GM12878 (cell line): ENCODE data around the gene SPAST. TPM values are rescaled to one million over a fixed set of nuclear protein-coding genes. Genes with fewer than 3 reads are reported as not detected.

ENCODE experiments used
- BCL11A ChIP-seq: IDR thresholded peaks from 2 replicates; pipeline ENCODE4 v1.6.1; 2011; ENCODE audit warnings: low read depth, low read length
- CBFB ChIP-seq: IDR thresholded peaks from 2 replicates; pipeline ENCODE4 v1.6.1; 2016; ENCODE audit warnings: antibody characterized with exemption, low read depth
- DPF2 ChIP-seq: fragments of 450-650 bp; IDR thresholded peaks from 2 replicates; pipeline ENCODE4 v1.6.1; 2017; ENCODE audit warnings: mild to moderate bottlenecking
- EP300 ChIP-seq, 2 experiments: fragments of 150-350 bp in 1 of 2; IDR thresholded peaks; 2 replicates each; pipeline ENCODE4 v1.6.1; 2011 to 2012; ENCODE audit warnings: low read depth in 2 of 2, low read length in 2 of 2, borderline replicate concordance in 1 of 2, improper control_type of control experiment in 1 of 2, inconsistent platforms in 1 of 2; ENCODE audit not compliant: control insufficient read depth in 1 of 2
- POLR2AphosphoS2 ChIP-seq: IDR thresholded peaks from 2 replicates; pipeline ENCODE4 v1.6.1; 2011; ENCODE audit warnings: low read depth, mild to moderate bottlenecking, low read length, improper control_type of control experiment, moderate library complexity
- RBBP5 ChIP-seq: fragments of 200-600 bp; sonication (generic); conservative IDR thresholded peaks from 2 replicates; pipeline ENCODE4 v1.6.1; 2016
- SMAD5 ChIP-seq: IDR thresholded peaks from 2 replicates; pipeline ENCODE4 v1.6.1; 2016; ENCODE audit warnings: antibody characterized with exemption, low read depth
- SP1 ChIP-seq: IDR thresholded peaks from one replicate; pipeline ENCODE4 v1.6.1; 2011; ENCODE audit warnings: low read depth, low read length
- ZNF24 ChIP-seq: fragments of 450-650 bp; IDR thresholded peaks from 2 replicates; pipeline ENCODE4 v1.6.1; 2017; ENCODE audit warnings: antibody characterized with exemption, mild to moderate bottlenecking
- ZNF274 ChIP-seq: IDR thresholded peaks from one replicate; pipeline ENCODE4 v1.8.0; 2011; ENCODE audit not compliant: insufficient read length, insufficient read depth
- polyA plus RNA-seq, 11 experiments: library from polyadenylated mRNA; depleted of rRNA in 4 of 11; unstranded in 6 of 11; stranded (reverse) in 5 of 11; fragments of >200 nt; fragmentation: Nextera tagmentation in 4 of 11; fragmentation: Illumina TruSeq in 1 of 11; extraction: Ambion mirVana in 4 of 11; extraction: Trizol in 1 of 11; gene quantifications; 1 replicate in 1 of 11; 2 replicates in 10 of 11; pipeline versions ENCODE4 v1.2.1 to v1.2.3, GENCODE V29; 2011 to 2016; ENCODE audit warnings: inconsistent platforms in 2 of 11, missing spikeins in 2 of 11, low read depth in 1 of 11
- total RNA-seq, 4 experiments: library from RNA; depleted of rRNA in 3 of 4; stranded (reverse); fragments of >200 nt in 3 of 4; fragmentation: Illumina TruSeq in 1 of 4; extraction: Trizol in 1 of 4; gene quantifications; 2 replicates each; pipeline versions ENCODE4 v1.2.1 to v1.2.3, GENCODE V29; 2013 to 2021
- TF ChIP-seq, protein P1 (sequence below): fragments of 450-650 bp; formaldehyde crosslinking; IDR thresholded peaks from 2 replicates; pipeline ENCODE4 v1.4.0; 2020; ENCODE audit warnings: mild to moderate bottlenecking, moderate library complexity
- TF ChIP-seq, protein P2 (sequence below): IDR thresholded peaks from 2 replicates; pipeline ENCODE4 v1.6.1; 2012; ENCODE audit warnings: improper control_type of control experiment, low read depth, low read length; ENCODE audit not compliant: insufficient replicate concordance
- TF ChIP-seq, protein P3 (sequence below): fragments of 150-350 bp; IDR thresholded peaks from 2 replicates; pipeline ENCODE4 v1.6.1; 2016; ENCODE audit warnings: low read depth, low read length
- TF ChIP-seq, protein P4 (sequence below): fragments of 450-650 bp; conservative IDR thresholded peaks from 2 replicates; pipeline ENCODE4 v1.6.1; 2017; ENCODE audit warnings: mild to moderate bottlenecking, moderate library complexity

The SPAST gene
- total and polyA plus RNA-seq, 10 of the 15 experiments (the other 5 are each of a cell fraction or from before 2014, with no cell fraction given), result 4.3 to 21.3 (median 10.0) TPM

DNA sequence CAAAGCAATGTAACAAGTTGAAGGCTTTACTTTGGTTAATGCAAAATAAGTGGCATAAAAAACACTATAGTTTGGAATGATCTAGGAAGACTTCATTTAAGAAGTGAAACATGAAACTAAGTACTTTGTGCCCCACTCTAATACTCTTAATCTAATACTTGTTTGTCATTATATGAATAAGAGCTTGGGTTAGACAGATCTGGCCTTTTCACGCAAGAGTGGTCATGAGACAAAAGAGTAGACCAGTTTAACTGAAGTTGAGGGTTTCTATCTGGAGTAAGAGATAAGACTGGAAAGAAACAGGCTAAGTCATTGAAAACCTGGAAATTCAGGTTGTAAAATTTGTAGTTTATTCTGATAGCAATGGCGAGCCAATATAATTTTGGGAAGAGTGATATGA lies 105.2 kb downstream of the SPAST start (continued):
- TF ChIP-seq, protein P1, sequence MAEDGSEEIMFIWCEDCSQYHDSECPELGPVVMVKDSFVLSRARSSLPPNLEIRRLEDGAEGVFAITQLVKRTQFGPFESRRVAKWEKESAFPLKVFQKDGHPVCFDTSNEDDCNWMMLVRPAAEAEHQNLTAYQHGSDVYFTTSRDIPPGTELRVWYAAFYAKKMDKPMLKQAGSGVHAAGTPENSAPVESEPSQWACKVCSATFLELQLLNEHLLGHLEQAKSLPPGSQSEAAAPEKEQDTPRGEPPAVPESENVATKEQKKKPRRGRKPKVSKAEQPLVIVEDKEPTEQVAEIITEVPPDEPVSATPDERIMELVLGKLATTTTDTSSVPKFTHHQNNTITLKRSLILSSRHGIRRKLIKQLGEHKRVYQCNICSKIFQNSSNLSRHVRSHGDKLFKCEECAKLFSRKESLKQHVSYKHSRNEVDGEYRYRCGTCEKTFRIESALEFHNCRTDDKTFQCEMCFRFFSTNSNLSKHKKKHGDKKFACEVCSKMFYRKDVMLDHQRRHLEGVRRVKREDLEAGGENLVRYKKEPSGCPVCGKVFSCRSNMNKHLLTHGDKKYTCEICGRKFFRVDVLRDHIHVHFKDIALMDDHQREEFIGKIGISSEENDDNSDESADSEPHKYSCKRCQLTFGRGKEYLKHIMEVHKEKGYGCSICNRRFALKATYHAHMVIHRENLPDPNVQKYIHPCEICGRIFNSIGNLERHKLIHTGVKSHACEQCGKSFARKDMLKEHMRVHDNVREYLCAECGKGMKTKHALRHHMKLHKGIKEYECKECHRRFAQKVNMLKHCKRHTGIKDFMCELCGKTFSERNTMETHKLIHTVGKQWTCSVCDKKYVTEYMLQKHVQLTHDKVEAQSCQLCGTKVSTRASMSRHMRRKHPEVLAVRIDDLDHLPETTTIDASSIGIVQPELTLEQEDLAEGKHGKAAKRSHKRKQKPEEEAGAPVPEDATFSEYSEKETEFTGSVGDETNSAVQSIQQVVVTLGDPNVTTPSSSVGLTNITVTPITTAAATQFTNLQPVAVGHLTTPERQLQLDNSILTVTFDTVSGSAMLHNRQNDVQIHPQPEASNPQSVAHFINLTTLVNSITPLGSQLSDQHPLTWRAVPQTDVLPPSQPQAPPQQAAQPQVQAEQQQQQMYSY (CRISPR knock-in tag), result no peak
- TF ChIP-seq, protein P2, sequence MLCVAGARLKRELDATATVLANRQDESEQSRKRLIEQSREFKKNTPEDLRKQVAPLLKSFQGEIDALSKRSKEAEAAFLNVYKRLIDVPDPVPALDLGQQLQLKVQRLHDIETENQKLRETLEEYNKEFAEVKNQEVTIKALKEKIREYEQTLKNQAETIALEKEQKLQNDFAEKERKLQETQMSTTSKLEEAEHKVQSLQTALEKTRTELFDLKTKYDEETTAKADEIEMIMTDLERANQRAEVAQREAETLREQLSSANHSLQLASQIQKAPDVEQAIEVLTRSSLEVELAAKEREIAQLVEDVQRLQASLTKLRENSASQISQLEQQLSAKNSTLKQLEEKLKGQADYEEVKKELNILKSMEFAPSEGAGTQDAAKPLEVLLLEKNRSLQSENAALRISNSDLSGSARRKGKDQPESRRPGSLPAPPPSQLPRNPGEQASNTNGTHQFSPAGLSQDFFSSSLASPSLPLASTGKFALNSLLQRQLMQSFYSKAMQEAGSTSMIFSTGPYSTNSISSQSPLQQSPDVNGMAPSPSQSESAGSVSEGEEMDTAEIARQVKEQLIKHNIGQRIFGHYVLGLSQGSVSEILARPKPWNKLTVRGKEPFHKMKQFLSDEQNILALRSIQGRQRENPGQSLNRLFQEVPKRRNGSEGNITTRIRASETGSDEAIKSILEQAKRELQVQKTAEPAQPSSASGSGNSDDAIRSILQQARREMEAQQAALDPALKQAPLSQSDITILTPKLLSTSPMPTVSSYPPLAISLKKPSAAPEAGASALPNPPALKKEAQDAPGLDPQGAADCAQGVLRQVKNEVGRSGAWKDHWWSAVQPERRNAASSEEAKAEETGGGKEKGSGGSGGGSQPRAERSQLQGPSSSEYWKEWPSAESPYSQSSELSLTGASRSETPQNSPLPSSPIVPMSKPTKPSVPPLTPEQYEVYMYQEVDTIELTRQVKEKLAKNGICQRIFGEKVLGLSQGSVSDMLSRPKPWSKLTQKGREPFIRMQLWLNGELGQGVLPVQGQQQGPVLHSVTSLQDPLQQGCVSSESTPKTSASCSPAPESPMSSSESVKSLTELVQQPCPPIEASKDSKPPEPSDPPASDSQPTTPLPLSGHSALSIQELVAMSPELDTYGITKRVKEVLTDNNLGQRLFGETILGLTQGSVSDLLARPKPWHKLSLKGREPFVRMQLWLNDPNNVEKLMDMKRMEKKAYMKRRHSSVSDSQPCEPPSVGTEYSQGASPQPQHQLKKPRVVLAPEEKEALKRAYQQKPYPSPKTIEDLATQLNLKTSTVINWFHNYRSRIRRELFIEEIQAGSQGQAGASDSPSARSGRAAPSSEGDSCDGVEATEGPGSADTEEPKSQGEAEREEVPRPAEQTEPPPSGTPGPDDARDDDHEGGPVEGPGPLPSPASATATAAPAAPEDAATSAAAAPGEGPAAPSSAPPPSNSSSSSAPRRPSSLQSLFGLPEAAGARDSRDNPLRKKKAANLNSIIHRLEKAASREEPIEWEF, result no peak
- no peak for TF ChIP-seq SMAD5
- no peak for TF ChIP-seq ZNF274
- 0 out of 2 replicates have a peak, but pooled peaks have one; percentile 3 for TF ChIP-seq BCL11A
- no peak for TF ChIP-seq EP300 (IDR thresholded peaks at IDR 0.05; ENCODE audit: borderline replicate concordance in 1 of 2, control insufficient read depth in 1 of 2, low read depth in 2 of 2, low read length in 2 of 2)
- TF ChIP-seq RBBP5, result no peak
- no peak; the same call in 1 of the 2 replicates for TF ChIP-seq ZNF24
- TF ChIP-seq DPF2, result no peak
- no peak for TF ChIP-seq POLR2AphosphoS2
- TF ChIP-seq, protein P3, sequence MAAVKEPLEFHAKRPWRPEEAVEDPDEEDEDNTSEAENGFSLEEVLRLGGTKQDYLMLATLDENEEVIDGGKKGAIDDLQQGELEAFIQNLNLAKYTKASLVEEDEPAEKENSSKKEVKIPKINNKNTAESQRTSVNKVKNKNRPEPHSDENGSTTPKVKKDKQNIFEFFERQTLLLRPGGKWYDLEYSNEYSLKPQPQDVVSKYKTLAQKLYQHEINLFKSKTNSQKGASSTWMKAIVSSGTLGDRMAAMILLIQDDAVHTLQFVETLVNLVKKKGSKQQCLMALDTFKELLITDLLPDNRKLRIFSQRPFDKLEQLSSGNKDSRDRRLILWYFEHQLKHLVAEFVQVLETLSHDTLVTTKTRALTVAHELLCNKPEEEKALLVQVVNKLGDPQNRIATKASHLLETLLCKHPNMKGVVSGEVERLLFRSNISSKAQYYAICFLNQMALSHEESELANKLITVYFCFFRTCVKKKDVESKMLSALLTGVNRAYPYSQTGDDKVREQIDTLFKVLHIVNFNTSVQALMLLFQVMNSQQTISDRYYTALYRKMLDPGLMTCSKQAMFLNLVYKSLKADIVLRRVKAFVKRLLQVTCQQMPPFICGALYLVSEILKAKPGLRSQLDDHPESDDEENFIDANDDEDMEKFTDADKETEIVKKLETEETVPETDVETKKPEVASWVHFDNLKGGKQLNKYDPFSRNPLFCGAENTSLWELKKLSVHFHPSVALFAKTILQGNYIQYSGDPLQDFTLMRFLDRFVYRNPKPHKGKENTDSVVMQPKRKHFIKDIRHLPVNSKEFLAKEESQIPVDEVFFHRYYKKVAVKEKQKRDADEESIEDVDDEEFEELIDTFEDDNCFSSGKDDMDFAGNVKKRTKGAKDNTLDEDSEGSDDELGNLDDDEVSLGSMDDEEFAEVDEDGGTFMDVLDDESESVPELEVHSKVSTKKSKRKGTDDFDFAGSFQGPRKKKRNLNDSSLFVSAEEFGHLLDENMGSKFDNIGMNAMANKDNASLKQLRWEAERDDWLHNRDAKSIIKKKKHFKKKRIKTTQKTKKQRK, result no peak
- TF ChIP-seq, protein P4, sequence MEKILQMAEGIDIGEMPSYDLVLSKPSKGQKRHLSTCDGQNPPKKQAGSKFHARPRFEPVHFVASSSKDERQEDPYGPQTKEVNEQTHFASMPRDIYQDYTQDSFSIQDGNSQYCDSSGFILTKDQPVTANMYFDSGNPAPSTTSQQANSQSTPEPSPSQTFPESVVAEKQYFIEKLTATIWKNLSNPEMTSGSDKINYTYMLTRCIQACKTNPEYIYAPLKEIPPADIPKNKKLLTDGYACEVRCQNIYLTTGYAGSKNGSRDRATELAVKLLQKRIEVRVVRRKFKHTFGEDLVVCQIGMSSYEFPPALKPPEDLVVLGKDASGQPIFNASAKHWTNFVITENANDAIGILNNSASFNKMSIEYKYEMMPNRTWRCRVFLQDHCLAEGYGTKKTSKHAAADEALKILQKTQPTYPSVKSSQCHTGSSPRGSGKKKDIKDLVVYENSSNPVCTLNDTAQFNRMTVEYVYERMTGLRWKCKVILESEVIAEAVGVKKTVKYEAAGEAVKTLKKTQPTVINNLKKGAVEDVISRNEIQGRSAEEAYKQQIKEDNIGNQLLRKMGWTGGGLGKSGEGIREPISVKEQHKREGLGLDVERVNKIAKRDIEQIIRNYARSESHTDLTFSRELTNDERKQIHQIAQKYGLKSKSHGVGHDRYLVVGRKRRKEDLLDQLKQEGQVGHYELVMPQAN, result no peak
- TF ChIP-seq SP1, result no peak
- no peak for TF ChIP-seq CBFB
